H1 (cell line): ENCODE measurements around the gene HOXB3. TPM values are rescaled to one million over a fixed set of nuclear protein-coding genes. Genes with fewer than 3 reads are reported as not detected.

Source experiments
- EGR1 ChIP-seq: IDR thresholded peaks from 2 replicates; pipeline ENCODE4 v1.6.1; 2011; ENCODE audit warnings: low read depth, low read length, borderline replicate concordance
- MAFK ChIP-seq: IDR thresholded peaks from 2 replicates; pipeline ENCODE4 v1.6.1; 2012; ENCODE audit warnings: low read depth, mild to moderate bottlenecking, improper control_type of control experiment, low read length
- RFX5 ChIP-seq: IDR thresholded peaks from 2 replicates; pipeline ENCODE4 v1.6.1; 2011; ENCODE audit warnings: low read depth, low read length, improper control_type of control experiment, borderline replicate concordance
- polyA plus RNA-seq, 7 experiments: library from polyadenylated mRNA; depleted of rRNA in 3 of 7; stranded (reverse) in 5 of 7; unstranded in 2 of 7; fragments of >200 nt in 5 of 7; fragments of 200-250 nt in 2 of 7; gene quantifications; 1 replicate in 5 of 7; 2 replicates in 1 of 7; 4 replicates in 1 of 7; pipeline versions ENCODE4 v1.2.1 to v1.2.3, GENCODE V29; 2011 to 2013; ENCODE audit warnings: missing spikeins in 2 of 7, mixed read lengths in 2 of 7
- total RNA-seq: library from RNA; stranded (reverse); fragmentation: NEBNext Ultra II Directional; extraction: Animal tissue kit (Norgen Biotek cat#: 25700); gene quantifications from 2 replicates; pipeline ENCODE4 v1.2.1, GENCODE V29; 2021

The HOXB3 gene
- total and polyA plus RNA-seq, 2 of the 8 experiments (the other 6 are each of a cell fraction or from before 2014, with no cell fraction given), result not detected

GRCh38 chr17:48555258-48556228 is 34.5 kb downstream of the HOXB3 start (continued):
- 0 out of 2 replicates have a peak, but pooled peaks have one; percentile 17 for TF ChIP-seq EGR1
- TF ChIP-seq MAFK, result no peak
- TF ChIP-seq RFX5, result no peak
